ENCODE data around the gene KIAA0586.

KIAA0586 gene

GRCh38 chr14:58427281-58428117, at the start of gene KIAA0586, which contains the start of gene TIMM9:
KIAA0586 (plus strand) TSS chr14:58427719; CDS start chr14:58428265, 546 bp downstream.
TIMM9 (minus strand) TSS chr14:58427531; CDS start chr14:58411945, 15,586 bp downstream.
- peak within 1 kb of the TSS; percentile 65 for H3K4me3 ChIP-seq (ENCODE audit: low read depth, low read length)
- TF ChIP-seq CTCF (IDR thresholded peaks at IDR 0.05; ENCODE audit: borderline replicate concordance, insufficient read depth, low read depth, low read length): no peak

GRCh38 chr14:58390830-58391229, 36.7 kb upstream of the KIAA0586 start:
- no peak for TF ChIP-seq CTCF (IDR thresholded peaks at IDR 0.05; ENCODE audit: borderline replicate concordance, insufficient read depth, low read depth, low read length)
- H3K4me3 ChIP-seq (ENCODE audit: low read depth, low read length): no peak overlapping the region

- H3K4me3 ChIP-seq (ENCODE audit: low read depth, low read length): peak overlapping the region; percentile 40
Observed at GRCh38 chr14:58395562-58395811, 32.0 kb upstream of the KIAA0586 start.

GRCh38 chr14:58395812-58396788, 31.4 kb upstream of the KIAA0586 start, which contains the start of gene TOMM20L:
TOMM20L (plus strand) TSS chr14:58395930; CDS start chr14:58395958, 28 bp downstream.
- peak within 1 kb of the TSS; percentile 57 for H3K4me3 ChIP-seq (ENCODE audit: low read depth, low read length)
- TF ChIP-seq CTCF (IDR thresholded peaks at IDR 0.05; ENCODE audit: borderline replicate concordance, insufficient read depth, low read depth, low read length): peak; percentile 89

More at GRCh38 chr14:58395562-58395811, 32.0 kb upstream of the KIAA0586 start:
- no peak for TF ChIP-seq CTCF (IDR thresholded peaks at IDR 0.05; ENCODE audit: borderline replicate concordance, insufficient read depth, low read depth, low read length)

- H3K4me3 ChIP-seq (ENCODE audit: low read depth, low read length): no peak overlapping the region
- TF ChIP-seq CTCF (IDR thresholded peaks at IDR 0.05; ENCODE audit: borderline replicate concordance, insufficient read depth, low read depth, low read length): no peak
Observed at GRCh38 chr14:58397156-58397555, 30.4 kb upstream of the KIAA0586 start.

GRCh38 chr14:58398495-58398894, 29.0 kb upstream of the KIAA0586 start:
- no peak overlapping the region for H3K4me3 ChIP-seq (ENCODE audit: low read depth, low read length)
- TF ChIP-seq CTCF (IDR thresholded peaks at IDR 0.05; ENCODE audit: borderline replicate concordance, insufficient read depth, low read depth, low read length): no peak
